Vagina (tissue), 2 donors: Measurements from ENCODE around the gene CDK14. TPM values are rescaled to one million over a fixed set of nuclear protein-coding genes. Genes with fewer than 3 reads are reported as not detected.

Source experiments
- DNase-seq, 2 donors: peaks; one replicate each; pipeline ENCODE4 v3.0.0-alpha.2; 2017; ENCODE audit errors: extremely low spot score in 2 of 2
- H3K27ac ChIP-seq: fragments of 200-600 bp; sonication (generic); one replicate; pipeline ENCODE4 v1.5.1; 2019
- H3K27me3 ChIP-seq: fragments of 200-600 bp; sonication (generic); one replicate; pipeline ENCODE4 v1.5.1; 2019
- H3K36me3 ChIP-seq, 2 donors: fragments of 200-600 bp; sonication (generic); one replicate each; pipeline ENCODE4 v1.5.1; 2017 to 2019
- H3K4me1 ChIP-seq: fragments of 200-600 bp; sonication (generic); one replicate; pipeline ENCODE4 v1.5.1; 2019
- H3K4me3 ChIP-seq, 2 donors: fragments of 200-600 bp; sonication (generic); 1 replicate in 1 of 2; 2 replicates in 1 of 2; pipeline ENCODE4 v1.5.1; 2016 to 2019
- H3K9me3 ChIP-seq: fragments of 200-600 bp; sonication (generic); one replicate; pipeline ENCODE4 v1.5.1; 2019
- POLR2A ChIP-seq, 2 donors: fragments of 450-650 bp; IDR thresholded peaks; one replicate each; pipeline ENCODE4 v1.6.1; 2017; ENCODE audit warnings: antibody characterized with exemption in 2 of 2, mild to moderate bottlenecking in 2 of 2, moderate library complexity in 2 of 2
- POLR2AphosphoS5 ChIP-seq, 2 donors: sonication (generic); formaldehyde crosslinking; IDR thresholded peaks; one replicate each; pipeline ENCODE4 v1.9.0; 2017; ENCODE audit warnings: antibody characterized with exemption in 2 of 2, mild to moderate bottlenecking in 2 of 2, low read depth in 1 of 2; ENCODE audit not compliant: insufficient read depth in 1 of 2
- intact Hi-C: fragments of 100-400 bp; cut with DNase I; formaldehyde crosslinking; loops from one replicate; pipeline ENCODE4 v1.15.1; 2023
- total RNA-seq: library from RNA; depleted of rRNA; stranded (reverse); fragments of >200 nt; gene quantifications from one replicate; pipeline ENCODE4 v1.2.3, GENCODE V29; 2016
- TF ChIP-seq, protein P1 (sequence below), 3 experiments: fragments of 450-650 bp in 2 of 3; fragments of 200-600 bp in 1 of 3; sonication (generic) in 1 of 3; IDR thresholded peaks; one replicate each; pipeline ENCODE4 v1.5.1; 2017 to 2019; ENCODE audit warnings: antibody characterized with exemption in 3 of 3, mild to moderate bottlenecking in 2 of 3, moderate library complexity in 2 of 3

The CDK14 gene
- 21.6 TPM for total RNA-seq

DNA sequence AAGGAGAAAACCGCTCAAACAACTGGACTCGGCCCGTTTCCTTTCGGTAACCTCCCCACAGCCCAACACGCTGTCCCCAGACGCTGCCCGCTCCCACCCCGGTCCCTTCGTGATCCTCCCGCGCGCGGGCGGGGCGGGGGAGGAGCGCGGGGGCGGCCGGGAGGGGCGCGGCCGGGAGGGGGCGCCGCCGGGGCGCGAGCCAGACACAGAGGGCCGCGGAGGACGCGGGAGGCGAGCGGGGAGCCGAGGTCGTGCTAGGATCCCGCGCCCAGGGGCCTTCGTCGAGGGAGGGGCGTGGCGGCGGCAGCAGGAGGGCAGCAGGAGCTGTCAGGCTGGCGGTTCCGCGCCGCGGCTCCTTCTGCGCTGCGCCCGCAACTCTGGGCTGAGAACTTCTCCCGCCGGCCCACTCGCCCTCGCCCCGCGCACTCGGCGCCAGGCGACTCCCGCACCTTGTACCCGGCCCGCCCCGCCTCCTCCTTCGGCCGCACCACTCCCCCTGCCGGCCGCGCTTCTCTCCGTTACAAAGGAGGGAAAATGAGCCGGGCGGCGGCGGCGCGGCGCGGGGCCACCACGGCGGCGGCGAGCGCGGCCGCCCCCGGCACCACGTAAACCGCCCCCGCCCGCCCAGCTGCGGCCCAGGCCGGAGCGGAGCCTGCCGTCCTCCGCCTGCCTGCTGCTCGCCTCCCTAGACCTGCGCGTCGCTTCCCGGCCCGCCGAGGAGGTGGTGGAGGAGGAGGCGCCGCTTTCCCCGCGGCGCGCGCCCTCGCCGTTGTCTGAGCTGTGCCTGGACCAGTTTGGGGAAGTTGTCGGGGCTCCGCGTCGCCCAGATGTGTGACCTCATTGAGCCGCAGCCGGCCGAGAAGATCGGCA, at the start of gene CDK14:
Gene CDK14, plus strand, starts transcription at position 521 of the 870 bp plus-strand sequence. Its CDS starts 307 bp downstream, at position 828.
- TF ChIP-seq POLR2A (IDR thresholded peaks at IDR 0.05), result no peak
- TF ChIP-seq, protein P1, sequence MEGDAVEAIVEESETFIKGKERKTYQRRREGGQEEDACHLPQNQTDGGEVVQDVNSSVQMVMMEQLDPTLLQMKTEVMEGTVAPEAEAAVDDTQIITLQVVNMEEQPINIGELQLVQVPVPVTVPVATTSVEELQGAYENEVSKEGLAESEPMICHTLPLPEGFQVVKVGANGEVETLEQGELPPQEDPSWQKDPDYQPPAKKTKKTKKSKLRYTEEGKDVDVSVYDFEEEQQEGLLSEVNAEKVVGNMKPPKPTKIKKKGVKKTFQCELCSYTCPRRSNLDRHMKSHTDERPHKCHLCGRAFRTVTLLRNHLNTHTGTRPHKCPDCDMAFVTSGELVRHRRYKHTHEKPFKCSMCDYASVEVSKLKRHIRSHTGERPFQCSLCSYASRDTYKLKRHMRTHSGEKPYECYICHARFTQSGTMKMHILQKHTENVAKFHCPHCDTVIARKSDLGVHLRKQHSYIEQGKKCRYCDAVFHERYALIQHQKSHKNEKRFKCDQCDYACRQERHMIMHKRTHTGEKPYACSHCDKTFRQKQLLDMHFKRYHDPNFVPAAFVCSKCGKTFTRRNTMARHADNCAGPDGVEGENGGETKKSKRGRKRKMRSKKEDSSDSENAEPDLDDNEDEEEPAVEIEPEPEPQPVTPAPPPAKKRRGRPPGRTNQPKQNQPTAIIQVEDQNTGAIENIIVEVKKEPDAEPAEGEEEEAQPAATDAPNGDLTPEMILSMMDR (IDR thresholded peaks at IDR 0.05), result peak in 2 of 3 experiments; percentile 10 to 27
- TF ChIP-seq POLR2AphosphoS5 (IDR thresholded peaks at IDR 0.05; ENCODE audit: insufficient read depth in 1 of 2, low read depth in 1 of 2), result peak in 1 of 2 donors; percentile 31
- H3K9me3 ChIP-seq, result no peaks in the 10 kb centered on the region
- intact Hi-C loops, result no loop called here
- H3K27me3 ChIP-seq, result no peaks in the 10 kb centered on the region
- H3K27ac ChIP-seq, result peak within 1 kb of the TSS; percentile 83
- H3K4me3 ChIP-seq, result peak within 1 kb of the TSS; percentile 70 to 87
- H3K36me3 ChIP-seq, result no peaks in the 10 kb centered on the region
- H3K4me1 ChIP-seq, result no peaks in the 10 kb centered on the region
- no peak for DNase-seq

DNA sequence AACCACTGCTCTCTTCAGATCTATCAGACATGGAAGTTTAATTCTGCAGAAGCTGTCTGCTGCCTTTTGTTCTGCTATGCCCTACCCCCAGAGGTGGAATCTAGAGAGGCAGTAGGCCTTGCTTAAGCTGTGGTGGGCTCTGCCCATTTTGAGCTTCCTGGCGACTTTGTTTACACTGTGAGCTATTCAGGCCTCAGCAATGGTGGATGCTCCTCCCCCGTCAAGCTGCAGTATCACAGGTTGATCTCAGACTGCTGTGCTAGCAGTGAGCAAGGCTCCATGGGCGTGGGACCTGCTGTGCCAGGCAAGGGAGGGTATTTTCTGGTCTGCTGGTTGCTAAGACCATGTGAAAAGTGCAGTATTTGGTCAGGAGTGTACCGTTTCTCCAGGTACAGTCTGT, 45.1 kb upstream of the CDK14 start:
- Histone ChIP-seq H3K4me1 (no peaks in the 10 kb centered on the region), H3K27ac (no peak overlapping the region), H3K27me3 (no peaks in the 10 kb centered on the region), H3K36me3 (no peaks in the 10 kb centered on the region), H3K4me3 (no peak overlapping the region), H3K9me3 (no peaks in the 10 kb centered on the region)
- DNase-seq, result no peak
- intact Hi-C loops, result loop anchor here (10.0 kb wide), 1 partner anchor 484 kb away; no protein-coding TSS in a partner anchor
- TF ChIP-seq POLR2AphosphoS5 (IDR thresholded peaks at IDR 0.05; ENCODE audit: insufficient read depth in 1 of 2, low read depth in 1 of 2) (no peak), POLR2A (IDR thresholded peaks at IDR 0.05) (no peak)
- TF ChIP-seq, protein P1 (IDR thresholded peaks at IDR 0.05), result no peak

GRCh38 chr7:90552521-90552920, 43.6 kb upstream of the CDK14 start:
- TF ChIP-seq POLR2AphosphoS5 (IDR thresholded peaks at IDR 0.05; ENCODE audit: insufficient read depth in 1 of 2, low read depth in 1 of 2), result no peak
- TF ChIP-seq, protein P1 (IDR thresholded peaks at IDR 0.05), result no peak
- TF ChIP-seq POLR2A (IDR thresholded peaks at IDR 0.05), result no peak
- no peaks in the 10 kb centered on the region for H3K36me3 ChIP-seq
- H3K4me1 ChIP-seq, result no peaks in the 10 kb centered on the region
- H3K27ac ChIP-seq, result no peak overlapping the region
- H3K27me3 ChIP-seq, result no peaks in the 10 kb centered on the region
- H3K9me3 ChIP-seq, result no peaks in the 10 kb centered on the region
- no peak for DNase-seq
- no peak overlapping the region for H3K4me3 ChIP-seq
- intact Hi-C loops, result loop anchor here (10.0 kb wide), 1 partner anchor 482 kb away; no protein-coding TSS in a partner anchor

- H3K27ac ChIP-seq, result no peak overlapping the region
- no peak for DNase-seq
- H3K4me1 ChIP-seq, result peaks cover 7% of the 10 kb centered on the region
- no peaks in the 10 kb centered on the region for H3K9me3 ChIP-seq
- no peaks in the 10 kb centered on the region for H3K36me3 ChIP-seq
- H3K27me3 ChIP-seq, result no peaks in the 10 kb centered on the region
- intact Hi-C loops, result no loop called here
- H3K4me3 ChIP-seq, result no peak overlapping the region
- TF ChIP-seq POLR2A (IDR thresholded peaks at IDR 0.05), result no peak
- TF ChIP-seq, protein P1 (IDR thresholded peaks at IDR 0.05), result no peak
- TF ChIP-seq POLR2AphosphoS5 (IDR thresholded peaks at IDR 0.05; ENCODE audit: insufficient read depth in 1 of 2, low read depth in 1 of 2), result no peak
Observed at GRCh38 chr7:90560730-90561129, 35.4 kb upstream of the CDK14 start.

DNA sequence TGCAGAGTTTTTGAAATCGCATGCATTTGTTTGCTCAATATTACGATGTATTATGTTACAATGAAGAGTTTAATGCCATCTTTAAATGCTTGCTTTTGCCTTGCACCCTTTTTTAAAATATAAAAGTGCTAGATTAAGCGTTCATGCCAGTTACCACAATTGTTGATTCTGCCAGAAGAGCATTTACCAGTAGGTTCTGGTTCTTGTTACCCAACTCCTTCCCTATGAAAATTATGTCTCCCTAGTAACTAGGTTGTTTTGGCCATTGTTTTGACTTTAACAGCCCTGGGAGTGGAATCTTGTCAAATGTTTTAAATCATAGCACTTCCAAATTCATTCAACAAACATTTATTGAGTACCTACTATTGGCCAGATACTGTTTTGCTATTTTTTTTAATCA, 32.8 kb upstream of the CDK14 start:
- no peaks in the 10 kb centered on the region for H3K36me3 ChIP-seq
- TF ChIP-seq, protein P1 (IDR thresholded peaks at IDR 0.05), result no peak
- TF ChIP-seq POLR2AphosphoS5 (IDR thresholded peaks at IDR 0.05; ENCODE audit: insufficient read depth in 1 of 2, low read depth in 1 of 2) (no peak), POLR2A (IDR thresholded peaks at IDR 0.05) (no peak)
- H3K4me1 ChIP-seq, result peaks cover 7% of the 10 kb centered on the region
- H3K9me3 ChIP-seq, result no peaks in the 10 kb centered on the region
- H3K27me3 ChIP-seq, result no peaks in the 10 kb centered on the region
- no peak for DNase-seq
- no peak overlapping the region for H3K4me3 ChIP-seq
- no peak overlapping the region for H3K27ac ChIP-seq
- intact Hi-C loops, result no loop called here
